ENCODE results near the gene CEP41. TPM values are rescaled to one million over a fixed set of nuclear protein-coding genes. Genes with fewer than 3 reads are reported as not detected.

The CEP41 gene
- total and polyA plus RNA-seq, 2 of the 13 experiments (the other 11 are each of a cell fraction or from before 2014, with no cell fraction given), result 8.7 to 9.0 TPM

- no peak for TF ChIP-seq HDAC2 (CRISPR knock-in tag; IDR thresholded peaks at IDR 0.05)
- no peak for TF ChIP-seq MTA3 (CRISPR knock-in tag; IDR thresholded peaks at IDR 0.05)
- TF ChIP-seq U2AF2 (IDR thresholded peaks at IDR 0.05; ENCODE audit: low read depth, low read length), result no peak
- TF ChIP-seq SPEN (CRISPR knock-in tag; IDR thresholded peaks at IDR 0.05; ENCODE audit: low read depth), result no peak
- no peak for TF ChIP-seq ZNF589 (CRISPR knock-in tag; conservative IDR thresholded peaks at IDR 0.05)
- no peak for TF ChIP-seq STAT5B (CRISPR knock-in tag; IDR thresholded peaks at IDR 0.05)
- TF ChIP-seq MYNN (CRISPR knock-in tag; IDR thresholded peaks at IDR 0.05; ENCODE audit: low read depth), result no peak
- TF ChIP-seq SSRP1 (CRISPR knock-in tag; IDR thresholded peaks at IDR 0.05), result no peak
- TF ChIP-seq ZNF142 (CRISPR knock-in tag; IDR thresholded peaks at IDR 0.05), result no peak
Measured at GRCh38 chr7:130419658-130420057, 21.2 kb downstream of the CEP41 start (continued).

DNA sequence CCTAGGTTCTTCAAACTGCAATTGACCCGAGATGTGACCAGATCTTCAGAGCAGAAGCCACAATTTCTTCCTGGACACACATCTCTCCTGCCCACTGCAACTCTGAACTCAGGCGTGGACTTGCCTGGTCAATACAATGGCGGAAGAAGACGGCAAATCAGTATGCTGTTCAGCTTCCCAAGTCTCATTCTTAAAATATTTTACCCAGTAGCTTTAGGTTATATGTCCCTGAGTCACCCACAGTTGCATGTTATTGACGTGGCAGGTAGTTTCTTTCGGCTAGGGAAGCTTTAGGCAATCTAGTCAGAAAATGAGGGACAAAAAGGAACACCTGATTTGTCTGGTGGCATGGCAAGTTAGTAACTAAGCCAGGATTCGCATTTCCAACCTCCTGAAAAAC, 22.5 kb downstream of the CEP41 start:
- FAIRE-seq, result no peak
- no peak overlapping the region for H3K4me2 ChIP-seq (ENCODE audit: low read depth, low read length)
- 87% methylated on average over 7 of the region's 7 CpGs for WGBS (ENCODE audit: low lambda C conversion rate)

More for the DNA sequence above, 22.5 kb downstream of the CEP41 start:
- H2AFZ ChIP-seq (ENCODE audit: low read length), result no peak overlapping the region
- in situ Hi-C loops (cut with HindIII; ENCODE audit: extremely low pct_ligation_motif_present, low pct_unique_long_range_greater_than_20kb) (no loop called here), intact Hi-C loops (cut with micrococcal nuclease; ENCODE audit: unreplicated experiment) (no loop called here)
- H3K79me2 ChIP-seq (ENCODE audit: insufficient read depth, low read length), result no peaks in the 10 kb centered on the region
- H3K4me1 ChIP-seq (ENCODE audit: insufficient read depth, low read length), result no peaks in the 10 kb centered on the region
- H3K4me3 ChIP-seq (replicated peaks in 1 of 3; ENCODE audit: insufficient read depth in 1 of 3, low read depth in 2 of 3, low read length in 3 of 3), result no peak overlapping the region
- no peak overlapping the region for H3K9ac ChIP-seq (ENCODE audit: insufficient read depth, low read depth, low read length)
- ChIA-PET CTCF (ENCODE audit: low intra/inter-chr PET ratio, low total read pairs) (no interaction called here), POLR2A (no interaction called here)
- TF ChIP-seq, protein P1, sequence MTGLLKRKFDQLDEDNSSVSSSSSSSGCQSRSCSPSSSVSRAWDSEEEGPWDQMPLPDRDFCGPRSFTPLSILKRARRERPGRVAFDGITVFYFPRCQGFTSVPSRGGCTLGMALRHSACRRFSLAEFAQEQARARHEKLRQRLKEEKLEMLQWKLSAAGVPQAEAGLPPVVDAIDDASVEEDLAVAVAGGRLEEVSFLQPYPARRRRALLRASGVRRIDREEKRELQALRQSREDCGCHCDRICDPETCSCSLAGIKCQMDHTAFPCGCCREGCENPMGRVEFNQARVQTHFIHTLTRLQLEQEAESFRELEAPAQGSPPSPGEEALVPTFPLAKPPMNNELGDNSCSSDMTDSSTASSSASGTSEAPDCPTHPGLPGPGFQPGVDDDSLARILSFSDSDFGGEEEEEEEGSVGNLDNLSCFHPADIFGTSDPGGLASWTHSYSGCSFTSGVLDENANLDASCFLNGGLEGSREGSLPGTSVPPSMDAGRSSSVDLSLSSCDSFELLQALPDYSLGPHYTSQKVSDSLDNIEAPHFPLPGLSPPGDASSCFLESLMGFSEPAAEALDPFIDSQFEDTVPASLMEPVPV (CRISPR knock-in tag; IDR thresholded peaks at IDR 0.05), result no peak
- TF ChIP-seq ZEB1 (IDR thresholded peaks at IDR 0.05; ENCODE audit: insufficient replicate concordance, low read depth) (no peak), KLF15 (CRISPR knock-in tag; IDR thresholded peaks at IDR 0.05; ENCODE audit: borderline replicate concordance) (no peak), ZNF343 (CRISPR knock-in tag; IDR thresholded peaks at IDR 0.05) (no peak), REL (CRISPR knock-in tag; conservative IDR thresholded peaks at IDR 0.05) (no peak), ZNF614 (CRISPR knock-in tag; IDR thresholded peaks at IDR 0.05; ENCODE audit: borderline replicate concordance) (no peak)
- BruUV-seq (replicated peaks), result no TSS peak
- no peak overlapping the region for H3K27ac ChIP-seq (ENCODE audit: extremely low read length, insufficient read depth, low read length)
- ATAC-seq (no peak), DNase-seq (ENCODE audit: low spot score) (no peak)
- no peaks in the 10 kb centered on the region for H3K27me3 ChIP-seq (ENCODE audit: control insufficient read depth in 1 of 2, insufficient read depth in 2 of 2, low read length in 2 of 2)
- no peaks in the 10 kb centered on the region for H3K9me3 ChIP-seq (ENCODE audit: low read length)
- no peaks in the 10 kb centered on the region for H4K20me1 ChIP-seq (ENCODE audit: insufficient read depth, low read length)
- H3K36me3 ChIP-seq (replicated peaks in 1 of 2; ENCODE audit: control insufficient read depth in 1 of 2, insufficient read depth in 2 of 2, low read length in 2 of 2), result 0 out of 5 replicates have a peak, but pooled peaks cover 0 to 4% of the 10 kb centered on the region in 2 experiments

Measured in HepG2 (cell line).